Fibroblast of gingiva (primary cell): ENCODE results near the gene EGF.
"Not testable (repeated sequence)": the region's sequence is repeated elsewhere in the genome, so short reads cannot be mapped to it uniquely, and the experiment has no call there.

Experiments used
- DNase-seq: peaks from one replicate; pipeline ENCODE4 v3.0.0-alpha.2; 2011; ENCODE audit warnings: low read depth

EGF gene

GRCh38 chr4:109912706-109913595 is at the start of gene EGF:
Gene EGF, plus strand, starts transcription at chr4:109912883. Its CDS starts 453 bp downstream, at chr4:109913336.
- DNase-seq = no peak

GRCh38 chr4:109864134-109864533 is 48.5 kb upstream of the EGF start:
- DNase-seq = no peak

GRCh38 chr4:109870061-109870460 is 42.6 kb upstream of the EGF start:
- no peak for DNase-seq

- no peak for DNase-seq
Measured at GRCh38 chr4:109872065-109872464, 40.6 kb upstream of the EGF start.

- DNase-seq = no peak
Measured at GRCh38 chr4:109872950-109873656, 39.6 kb upstream of the EGF start.

GRCh38 chr4:109873791-109874514 is 38.7 kb upstream of the EGF start:
- peak; percentile 58 for DNase-seq

- DNase-seq = no peak
Measured at GRCh38 chr4:109875106-109875505, 37.6 kb upstream of the EGF start.

DNA sequence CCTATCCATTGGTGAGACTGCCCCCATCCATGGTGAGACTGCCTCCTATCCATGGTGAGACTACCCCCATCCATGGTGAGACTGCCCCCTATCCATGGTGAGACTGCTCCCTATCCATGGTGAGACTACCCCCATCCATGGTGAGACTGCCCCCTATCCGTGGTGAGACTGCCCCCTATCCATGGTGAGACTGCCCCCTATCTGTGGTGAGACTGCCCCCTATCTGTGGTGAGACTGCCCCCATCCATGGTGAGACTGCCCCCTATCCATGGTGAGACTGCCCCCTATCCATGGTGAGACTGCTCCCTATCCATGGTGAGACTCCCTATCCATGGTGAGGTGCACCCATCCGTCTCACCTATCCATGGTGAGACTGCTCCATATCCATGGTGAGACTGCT is 37.1 kb upstream of the EGF start:
- not testable (repeated sequence) for DNase-seq

GRCh38 chr4:109876634-109877265 is 35.9 kb upstream of the EGF start:
- no peak for DNase-seq

- no peak for DNase-seq
Measured at GRCh38 chr4:109877400-109877799, 35.3 kb upstream of the EGF start.

DNA sequence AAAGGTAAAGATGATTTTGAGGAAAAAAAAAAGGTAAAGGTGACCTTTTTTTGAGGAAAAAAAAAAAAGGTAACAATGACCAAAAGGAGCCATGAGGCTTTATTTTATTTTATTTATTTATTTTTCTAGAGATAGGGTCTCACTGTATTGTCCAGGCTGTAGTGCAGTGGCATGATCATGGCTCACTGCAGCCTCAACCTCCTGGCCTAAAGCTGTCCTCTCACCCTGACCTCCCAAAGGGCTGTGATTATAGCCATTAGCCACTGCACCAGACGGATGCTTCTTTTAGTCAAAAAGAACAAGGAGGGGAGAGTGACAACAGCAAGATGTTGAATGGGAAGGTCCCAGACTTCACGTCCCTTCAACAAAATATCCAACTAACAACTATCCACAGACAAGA is 34.3 kb upstream of the EGF start:
- no peak for DNase-seq

DNA sequence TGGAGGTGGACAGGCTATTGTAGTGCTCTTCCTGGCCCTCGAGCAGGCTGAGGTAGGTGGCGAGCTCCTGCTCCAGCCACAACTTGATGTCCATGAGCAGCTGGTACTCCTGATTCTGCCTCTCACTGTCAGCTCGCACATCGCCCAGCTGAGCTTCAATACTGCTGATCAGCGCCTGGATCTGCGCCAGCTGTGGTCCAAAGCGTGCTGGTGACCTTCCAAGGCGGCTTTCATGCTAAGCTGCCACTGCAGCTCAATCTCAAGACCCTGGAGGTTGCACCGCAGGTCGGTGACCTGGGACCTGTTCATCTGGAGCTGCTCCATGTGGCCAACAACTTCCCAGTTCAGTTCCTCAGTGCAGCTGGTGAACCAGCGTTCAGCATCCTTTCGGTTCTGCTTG is 33.6 kb upstream of the EGF start:
- DNase-seq = no peak

- DNase-seq = no peak
Measured at GRCh38 chr4:109879636-109880314, 32.9 kb upstream of the EGF start.

DNA sequence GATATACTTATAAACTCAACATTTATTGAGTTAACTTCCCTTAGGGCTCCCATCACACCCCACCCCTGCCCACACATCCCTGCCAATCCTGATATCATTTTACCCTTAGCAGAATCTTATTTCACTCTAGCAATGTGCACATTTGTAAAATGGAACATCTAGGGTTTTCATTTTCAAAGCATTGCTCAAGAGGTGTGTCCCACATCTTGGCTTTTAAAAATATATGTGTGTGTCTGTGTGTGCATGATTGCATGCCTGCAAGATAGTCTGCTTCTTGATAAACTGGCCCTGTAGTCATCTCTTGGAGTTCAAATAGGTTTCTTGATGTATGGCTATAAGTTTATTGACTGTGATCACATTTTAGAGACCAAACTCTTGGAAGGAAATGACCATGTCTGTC is 26.4 kb upstream of the EGF start:
- DNase-seq = no peak

DNA sequence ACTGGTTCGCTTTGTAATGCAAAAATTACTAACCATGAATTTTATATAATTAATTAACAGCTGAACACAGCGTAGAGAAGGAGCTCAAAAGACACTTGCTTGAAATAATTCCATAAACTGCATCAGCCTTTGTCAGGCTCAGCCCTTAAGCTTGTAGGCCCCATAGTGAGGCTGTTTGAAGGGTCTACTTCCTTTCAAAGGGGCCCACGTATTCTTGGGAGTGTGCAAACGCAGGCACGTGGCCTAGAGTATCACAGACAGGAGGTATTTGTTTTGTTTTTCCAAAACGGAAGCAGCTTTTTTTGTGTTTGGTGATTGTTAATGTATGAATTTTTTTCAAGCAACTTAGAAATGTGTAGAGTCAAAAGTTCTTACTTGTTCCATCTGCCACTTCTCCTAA is 25.6 kb upstream of the EGF start:
- no peak for DNase-seq

GRCh38 chr4:109890076-109890475 is 22.6 kb upstream of the EGF start:
- no peak for DNase-seq

DNA sequence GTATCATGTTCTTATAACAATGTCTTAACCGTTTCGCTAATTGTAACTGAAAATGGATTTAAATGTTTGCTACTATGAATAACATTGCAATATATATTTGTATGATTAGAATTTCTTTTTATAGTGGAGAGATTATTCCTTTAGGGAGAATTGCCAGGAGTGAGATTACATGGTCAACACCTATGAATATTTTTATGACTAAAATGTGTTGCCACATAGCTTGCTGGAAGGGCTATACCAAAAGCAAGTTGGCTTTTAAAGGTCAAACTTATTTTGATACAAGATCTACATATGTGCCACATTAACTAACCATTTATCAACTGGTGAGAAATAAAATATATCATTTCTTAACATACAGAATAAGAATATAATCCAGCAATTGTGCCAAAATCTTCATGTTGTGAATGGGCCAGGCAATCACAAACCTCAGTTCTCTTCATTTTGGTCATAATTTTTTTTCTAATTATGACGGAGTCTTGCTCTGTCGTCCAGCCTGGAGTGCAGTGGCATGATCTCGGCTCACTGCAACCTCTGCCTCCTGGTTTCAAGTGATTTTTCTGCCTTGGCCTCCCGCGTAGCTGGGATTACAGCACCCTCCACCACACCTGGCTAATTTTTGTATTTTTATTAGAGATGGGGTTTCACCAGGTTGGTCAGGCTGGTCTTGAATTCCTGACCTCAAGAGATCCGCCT is 10.0 kb upstream of the EGF start:
- DNase-seq = no peak

DNA sequence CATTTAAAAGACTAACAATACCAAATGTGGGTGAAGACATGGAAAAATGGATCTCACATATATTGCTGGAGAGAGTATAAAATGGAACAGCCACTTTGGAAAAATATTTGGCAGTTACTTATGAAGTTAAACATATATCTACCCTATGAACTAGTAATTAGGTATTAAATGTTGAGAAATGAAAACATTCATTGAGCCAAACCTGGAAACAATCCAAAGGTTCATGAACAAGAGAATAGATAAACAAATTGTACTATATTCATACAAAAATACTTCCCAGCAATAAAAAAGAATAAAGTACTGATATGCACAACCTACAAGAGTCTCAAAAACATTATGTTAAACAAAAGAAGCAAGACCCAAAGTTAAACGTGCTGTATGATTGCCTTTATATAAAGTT is 4.0 kb upstream of the EGF start:
- DNase-seq = no peak

- DNase-seq = no peak
Measured at GRCh38 chr4:109910256-109910655, 2.4 kb upstream of the EGF start.

- DNase-seq = no peak
Measured at GRCh38 chr4:109913596-109914241, 1.0 kb downstream of the EGF start.

GRCh38 chr4:109914322-109914721 is 1.6 kb downstream of the EGF start:
- DNase-seq = no peak
